Dorsolateral prefrontal cortex (tissue), 118 donors: ENCODE data around the gene MICOS13. TPM values are rescaled to one million over a fixed set of nuclear protein-coding genes. Genes with fewer than 3 reads are reported as not detected.

Source experiments
- total RNA-seq, 120 experiments: library from RNA; stranded (reverse); gene quantifications; one replicate each; pipeline versions ENCODE4 v1.2.3 to v1.2.4, GENCODE V29; 2022

The MICOS13 gene
- total RNA-seq, 120 experiments from 2014 or later = 42.0 to 91.5 (median 69.5) TPM

Other genes with a start within 250 kb of the MICOS13 start
- gene ZNRF4, start 225.1 kb downstream of the MICOS13 start, total RNA-seq = under 1 TPM in 10 of 120 experiments, not detected in 110; 0.31 to 0.59 (median 0.36) TPM
- gene TINCR, start 112.6 kb downstream of the MICOS13 start, total RNA-seq = 10 to 100 TPM in 1 of 120 experiments, 1 to 10 TPM in 118, under 1 TPM in 1; 0.95 to 14.6 (median 4.4) TPM
- gene SAFB2, start 57.7 kb downstream of the MICOS13 start, total RNA-seq = 100 to 1,000 TPM; 117 to 326 (median 190) TPM
- 100 to 1,000 TPM; 102 to 184 (median 133) TPM for gene SAFB, start 57.4 kb downstream of the MICOS13 start, total RNA-seq
- 10 to 100 TPM; 20.4 to 80.3 (median 55.4) TPM for gene HSD11B1L, start 511 bp upstream of the MICOS13 start, total RNA-seq
- gene RPL36, start 9.8 kb upstream of the MICOS13 start, total RNA-seq = 100 to 1,000 TPM; 215 to 431 (median 280) TPM
- gene LONP1, start 39.6 kb upstream of the MICOS13 start, total RNA-seq = 100 to 1,000 TPM in 10 of 120 experiments, 10 to 100 TPM in 110; 64.2 to 132 (median 86.5) TPM
- not detected for gene CATSPERD, start 40.1 kb upstream of the MICOS13 start, total RNA-seq
- gene PRR22, start 104.2 kb upstream of the MICOS13 start, total RNA-seq = 1 to 10 TPM; 1.0 to 6.1 (median 2.8) TPM
- 10 to 100 TPM; 12.7 to 37.4 (median 23.8) TPM for gene DUS3L, start 110.6 kb upstream of the MICOS13 start, total RNA-seq
- 1 to 10 TPM in 2 of 120 experiments, under 1 TPM in 7, not detected in 111; 0.37 to 3.6 (median 0.51) TPM for gene NRTN, start 124.6 kb upstream of the MICOS13 start, total RNA-seq
- gene FUT6, start 159.2 kb upstream of the MICOS13 start, total RNA-seq = 1 to 10 TPM in 3 of 120 experiments, under 1 TPM in 8, not detected in 109; 0.21 to 1.5 (median 0.46) TPM
- gene FUT3, start 170.9 kb upstream of the MICOS13 start, total RNA-seq = 1 to 10 TPM in 15 of 120 experiments, under 1 TPM in 29, not detected in 76; 0.19 to 2.2 (median 0.63) TPM
- gene FUT5, start 190.0 kb upstream of the MICOS13 start, total RNA-seq = 1 to 10 TPM in 3 of 120 experiments, under 1 TPM in 28, not detected in 89; 0.24 to 2.4 (median 0.49) TPM
- 100 to 1,000 TPM in 119 of 120 experiments, 10 to 100 TPM in 1; 98.5 to 237 (median 172) TPM for gene NDUFA11, start 223.3 kb upstream of the MICOS13 start, total RNA-seq
- gene VMAC, start 224.4 kb upstream of the MICOS13 start, total RNA-seq = 10 to 100 TPM in 11 of 120 experiments, 1 to 10 TPM in 109; 3.0 to 14.3 (median 7.2) TPM
- gene CAPS, start 233.7 kb upstream of the MICOS13 start, total RNA-seq = 10 to 100 TPM in 113 of 120 experiments, 1 to 10 TPM in 7; 7.5 to 55.0 (median 19.2) TPM